SJSA1 (cell line): Measurements from ENCODE around the gene HSPBP1. TPM values are rescaled to one million over a fixed set of nuclear protein-coding genes. Genes with fewer than 3 reads are reported as not detected.

Experiments used
- DNase-seq, 2 experiments: peaks; one replicate each; pipeline ENCODE4 v3.0.0-alpha.2; 2015 to 2020; ENCODE audit warnings: low spot score in 2 of 2, low read depth in 1 of 2
- H3K27ac ChIP-seq: fragments of 250-450 bp; sonication (Bioruptor Pico); 2 replicates; pipeline ENCODE4 v1.5.1; 2020; ENCODE audit warnings: mild to moderate bottlenecking, moderate library complexity
- H3K27me3 ChIP-seq: fragments of 250-450 bp; sonication (Bioruptor Pico); replicated peaks from 2 replicates; pipeline ENCODE4 v1.5.1; 2020; ENCODE audit warnings: mild to moderate bottlenecking, moderate library complexity
- H3K36me3 ChIP-seq: fragments of 250-450 bp; sonication (Bioruptor Pico); 2 replicates; pipeline ENCODE4 v1.5.1; 2020; ENCODE audit warnings: mild to moderate bottlenecking
- H3K4me1 ChIP-seq: fragments of 250-450 bp; sonication (Bioruptor Pico); replicated peaks from 2 replicates; pipeline ENCODE4 v1.6.1; 2021; ENCODE audit warnings: mild to moderate bottlenecking
- H3K4me3 ChIP-seq: fragments of 250-450 bp; sonication (Bioruptor Pico); 2 replicates; pipeline ENCODE4 v1.5.1; 2020; ENCODE audit warnings: mild to moderate bottlenecking
- H3K9me3 ChIP-seq: fragments of 250-450 bp; sonication (Bioruptor Pico); replicated peaks from 2 replicates; pipeline ENCODE4 v1.5.1; 2020; ENCODE audit warnings: mild to moderate bottlenecking
- total RNA-seq: library from RNA; depleted of rRNA; stranded (reverse); fragments of >200 nt; shearing (Covaris generic); gene quantifications from 2 replicates; pipeline ENCODE4 v1.2.3, GENCODE V29; 2014

HSPBP1 gene
- total RNA-seq, 1 experiment from 2014 or later = 51.4 TPM

- Histone ChIP-seq H3K27ac (no peak overlapping the region), H3K9me3 (no peaks in the 10 kb centered on the region), H3K27me3 (no peaks in the 10 kb centered on the region), H3K4me3 (no peak overlapping the region), H3K4me1 (peaks cover 5% of the 10 kb centered on the region), H3K36me3 (peaks cover 21% of the 10 kb centered on the region)
- no peak for DNase-seq
These were observed 3.8 kb downstream of the HSPBP1 start for GRCh38 chr19:55275851-55276719.

GRCh38 chr19:55273978-55274707 is 5.8 kb downstream of the HSPBP1 start:
- Histone ChIP-seq H3K27ac (no peak overlapping the region), H3K36me3 (peaks cover 21% of the 10 kb centered on the region), H3K9me3 (no peaks in the 10 kb centered on the region), H3K4me3 (no peak overlapping the region), H3K27me3 (no peaks in the 10 kb centered on the region), H3K4me1 (peaks cover 2% of the 10 kb centered on the region)
- no peak for DNase-seq

GRCh38 chr19:55272142-55272541 is 7.8 kb downstream of the HSPBP1 start:
- no peak for DNase-seq
- peaks cover 21% of the 10 kb centered on the region for H3K36me3 ChIP-seq
- H3K27me3 ChIP-seq = no peaks in the 10 kb centered on the region

GRCh38 chr19:55270172-55270942 is 9.6 kb downstream of the HSPBP1 start:
- Histone ChIP-seq H3K4me3 (no peak overlapping the region), H3K27ac (no peak overlapping the region), H3K9me3 (0 out of 2 replicates have a peak, but pooled peaks cover 2% of the 10 kb centered on the region), H3K27me3 (no peaks in the 10 kb centered on the region), H3K4me1 (no peaks in the 10 kb centered on the region), H3K36me3 (peaks cover 14% of the 10 kb centered on the region)
- no peak for DNase-seq

More at GRCh38 chr19:55272142-55272541, 7.8 kb downstream of the HSPBP1 start:
- H3K9me3 ChIP-seq = no peaks in the 10 kb centered on the region
- no peaks in the 10 kb centered on the region for H3K4me1 ChIP-seq
- no peak overlapping the region for H3K4me3 ChIP-seq
- no peak overlapping the region for H3K27ac ChIP-seq

- DNase-seq = no peak
- Histone ChIP-seq H3K4me1 (no peaks in the 10 kb centered on the region), H3K9me3 (0 out of 2 replicates have a peak, but pooled peaks cover 2% of the 10 kb centered on the region), H3K4me3 (no peak overlapping the region), H3K27ac (no peak overlapping the region), H3K27me3 (no peaks in the 10 kb centered on the region), H3K36me3 (peaks cover 12% of the 10 kb centered on the region; the same call in 1 of the 2 replicates)
These were observed 10.6 kb downstream of the HSPBP1 start for GRCh38 chr19:55269299-55269698.

GRCh38 chr19:55266840-55267239 is 13.1 kb downstream of the HSPBP1 start:
- H3K4me1 ChIP-seq = no peaks in the 10 kb centered on the region
- H3K4me3 ChIP-seq = no peak overlapping the region
- peaks cover 6% of the 10 kb centered on the region; the same call in 1 of the 2 replicates for H3K36me3 ChIP-seq
- DNase-seq = no peak
- H3K27me3 ChIP-seq = no peaks in the 10 kb centered on the region
- 0 out of 2 replicates have a peak, but pooled peaks cover 2% of the 10 kb centered on the region for H3K9me3 ChIP-seq
- no peak overlapping the region for H3K27ac ChIP-seq

GRCh38 chr19:55266404-55266803 is 13.5 kb downstream of the HSPBP1 start:
- H3K4me3 ChIP-seq = no peak overlapping the region
- no peak overlapping the region for H3K27ac ChIP-seq

GRCh38 chr19:55265723-55266386 is 14.1 kb downstream of the HSPBP1 start:
- no peak for DNase-seq
- no peak overlapping the region for H3K27ac ChIP-seq

More at GRCh38 chr19:55266404-55266803, 13.5 kb downstream of the HSPBP1 start:
- Histone ChIP-seq H3K27me3 (no peaks in the 10 kb centered on the region), H3K4me1 (no peaks in the 10 kb centered on the region), H3K36me3 (peaks cover 4% of the 10 kb centered on the region; the same call in 1 of the 2 replicates), H3K9me3 (0 out of 2 replicates have a peak, but pooled peaks cover 2% of the 10 kb centered on the region)
- no peak for DNase-seq

GRCh38 chr19:55265173-55265572 is 14.7 kb downstream of the HSPBP1 start:
- no peak overlapping the region for H3K27ac ChIP-seq
- no peak for DNase-seq
- peaks cover 4% of the 10 kb centered on the region; the same call in 1 of the 2 replicates for H3K36me3 ChIP-seq
- no peaks in the 10 kb centered on the region for H3K4me1 ChIP-seq
- H3K9me3 ChIP-seq = 0 out of 2 replicates have a peak, but pooled peaks cover 2% of the 10 kb centered on the region
- H3K27me3 ChIP-seq = no peaks in the 10 kb centered on the region
- no peak overlapping the region for H3K4me3 ChIP-seq

More at GRCh38 chr19:55265723-55266386, 14.1 kb downstream of the HSPBP1 start:
- Histone ChIP-seq H3K27me3 (no peaks in the 10 kb centered on the region), H3K9me3 (0 out of 2 replicates have a peak, but pooled peaks cover 2% of the 10 kb centered on the region), H3K4me1 (no peaks in the 10 kb centered on the region), H3K4me3 (no peak overlapping the region), H3K36me3 (peaks cover 4% of the 10 kb centered on the region; the same call in 1 of the 2 replicates)

GRCh38 chr19:55264531-55264930 is 15.4 kb downstream of the HSPBP1 start:
- Histone ChIP-seq H3K27me3 (no peaks in the 10 kb centered on the region), H3K36me3 (peaks cover 4% of the 10 kb centered on the region; the same call in 1 of the 2 replicates), H3K27ac (no peak overlapping the region), H3K4me1 (peaks cover 6% of the 10 kb centered on the region), H3K9me3 (0 out of 2 replicates have a peak, but pooled peaks cover 2% of the 10 kb centered on the region), H3K4me3 (no peak overlapping the region)
- no peak for DNase-seq

GRCh38 chr19:55262359-55262758 is 17.6 kb downstream of the HSPBP1 start:
- Histone ChIP-seq H3K4me1 (peaks cover 13% of the 10 kb centered on the region), H3K4me3 (no peak overlapping the region), H3K27me3 (no peaks in the 10 kb centered on the region), H3K36me3 (peaks cover 7% of the 10 kb centered on the region), H3K9me3 (0 out of 2 replicates have a peak, but pooled peaks cover 2% of the 10 kb centered on the region), H3K27ac (no peak overlapping the region)
- no peak for DNase-seq

GRCh38 chr19:55261671-55262126 is 18.2 kb downstream of the HSPBP1 start:
- Histone ChIP-seq H3K36me3 (peaks cover 12% of the 10 kb centered on the region), H3K9me3 (0 out of 2 replicates have a peak, but pooled peaks cover under 1% of the 10 kb centered on the region), H3K27me3 (no peaks in the 10 kb centered on the region), H3K4me3 (no peak overlapping the region), H3K4me1 (peaks cover 18% of the 10 kb centered on the region), H3K27ac (no peak overlapping the region)
- no peak for DNase-seq
